Loucy (cell line): ENCODE data around the gene CD19.

Experiments
- EZH2phosphoT487 ChIP-seq: fragments of 200-600 bp; IDR thresholded peaks from 2 replicates; pipeline ENCODE4 v1.6.1; 2018; ENCODE audit warnings: antibody characterized with exemption, mild to moderate bottlenecking, moderate library complexity, borderline replicate concordance
- TF ChIP-seq, protein P1 (sequence below): fragments of 200-600 bp; sonication (generic); conservative IDR thresholded peaks from 2 replicates; pipeline ENCODE4 v1.5.1; 2014; ENCODE audit warnings: mild to moderate bottlenecking, antibody characterized with exemption, low read length

DNA sequence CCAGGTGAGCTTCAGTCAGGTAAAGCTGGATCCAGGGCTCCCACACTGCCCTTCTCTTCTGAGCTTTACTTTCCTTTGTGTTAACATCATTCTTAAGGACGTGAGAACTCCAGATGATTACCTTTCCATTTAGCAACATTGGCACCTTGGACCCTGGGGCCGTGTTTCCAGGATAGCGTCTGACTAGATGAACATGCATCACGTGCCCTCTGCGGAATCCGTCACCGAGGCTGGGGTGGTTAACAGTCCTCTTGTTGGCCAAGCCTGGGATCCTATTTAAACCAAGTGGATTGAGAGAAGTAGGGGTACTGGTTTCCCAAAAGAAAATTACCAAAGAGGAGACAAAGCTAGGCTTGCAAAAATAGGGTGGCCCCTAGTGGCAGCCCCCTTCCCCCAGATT is 49.2 kb downstream of the CD19 start:
- TF ChIP-seq, protein P1, sequence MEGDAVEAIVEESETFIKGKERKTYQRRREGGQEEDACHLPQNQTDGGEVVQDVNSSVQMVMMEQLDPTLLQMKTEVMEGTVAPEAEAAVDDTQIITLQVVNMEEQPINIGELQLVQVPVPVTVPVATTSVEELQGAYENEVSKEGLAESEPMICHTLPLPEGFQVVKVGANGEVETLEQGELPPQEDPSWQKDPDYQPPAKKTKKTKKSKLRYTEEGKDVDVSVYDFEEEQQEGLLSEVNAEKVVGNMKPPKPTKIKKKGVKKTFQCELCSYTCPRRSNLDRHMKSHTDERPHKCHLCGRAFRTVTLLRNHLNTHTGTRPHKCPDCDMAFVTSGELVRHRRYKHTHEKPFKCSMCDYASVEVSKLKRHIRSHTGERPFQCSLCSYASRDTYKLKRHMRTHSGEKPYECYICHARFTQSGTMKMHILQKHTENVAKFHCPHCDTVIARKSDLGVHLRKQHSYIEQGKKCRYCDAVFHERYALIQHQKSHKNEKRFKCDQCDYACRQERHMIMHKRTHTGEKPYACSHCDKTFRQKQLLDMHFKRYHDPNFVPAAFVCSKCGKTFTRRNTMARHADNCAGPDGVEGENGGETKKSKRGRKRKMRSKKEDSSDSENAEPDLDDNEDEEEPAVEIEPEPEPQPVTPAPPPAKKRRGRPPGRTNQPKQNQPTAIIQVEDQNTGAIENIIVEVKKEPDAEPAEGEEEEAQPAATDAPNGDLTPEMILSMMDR = no peak
- TF ChIP-seq EZH2phosphoT487 = no peak
